HG03565 (cell line): ENCODE data around the gene TLCD1.
A peak's percentile ranks its signal among the peaks of the same experiment; 100 is the strongest.

Experiments used
- ATAC-seq: cut with Tn5 transposase; IDR thresholded peaks from one replicate; pipeline ENCODE4 v1.9.1; 2021; ENCODE audit warnings: mild to moderate bottlenecking, moderate library complexity; ENCODE audit not compliant: unreplicated experiment

TLCD1 gene

GRCh38 chr17:28715217-28715616 is 10.8 kb downstream of the TLCD1 start:
- ATAC-seq, result no peak

- no peak for ATAC-seq
Observed at GRCh38 chr17:28714281-28714680, 11.8 kb downstream of the TLCD1 start.

GRCh38 chr17:28712705-28713415 is 13.2 kb downstream of the TLCD1 start:
- ATAC-seq, result no peak

GRCh38 chr17:28712032-28712704 is 13.9 kb downstream of the TLCD1 start:
- no peak for ATAC-seq

- ATAC-seq, result no peak
Observed at GRCh38 chr17:28711723-28712031, 14.4 kb downstream of the TLCD1 start, which contains the start of gene PROCA1. TSS of gene PROCA1 (minus strand) at chr17:28711888. CDS start at chr17:28711660, 228 bp downstream.

- peak; percentile 55 for ATAC-seq
Observed at GRCh38 chr17:28710861-28711722, 14.9 kb downstream of the TLCD1 start.

GRCh38 chr17:28707339-28707720 is 18.7 kb downstream of the TLCD1 start:
- ATAC-seq, result no peak

- ATAC-seq, result no peak
Observed at GRCh38 chr17:28706471-28707338, 19.3 kb downstream of the TLCD1 start.

- ATAC-seq, result no peak
Observed at GRCh38 chr17:28705728-28706334, 20.2 kb downstream of the TLCD1 start.

GRCh38 chr17:28705074-28705659 is 20.9 kb downstream of the TLCD1 start:
- ATAC-seq, result no peak

GRCh38 chr17:28704219-28704858 is 21.7 kb downstream of the TLCD1 start:
- no peak for ATAC-seq

GRCh38 chr17:28703552-28704218 is 22.3 kb downstream of the TLCD1 start:
- ATAC-seq, result no peak

GRCh38 chr17:28702752-28703150 is 23.3 kb downstream of the TLCD1 start:
- no peak for ATAC-seq

GRCh38 chr17:28702026-28702751 is 23.8 kb downstream of the TLCD1 start:
- ATAC-seq, result no peak

GRCh38 chr17:28700830-28701492 is 25.1 kb downstream of the TLCD1 start:
- no peak for ATAC-seq

GRCh38 chr17:28700278-28700677 is 25.8 kb downstream of the TLCD1 start:
- ATAC-seq, result no peak

GRCh38 chr17:28698253-28698941 is 27.6 kb downstream of the TLCD1 start:
- ATAC-seq, result no peak
